ENCODE data around the gene NAGK.

The NAGK gene

GRCh38 chr2:71060871-71061270, 7.6 kb upstream of the NAGK start:
- H3K36me3 ChIP-seq (ENCODE audit: control insufficient read depth in 2 of 2, insufficient read depth in 1 of 2, low read length in 2 of 2): no peaks in the 10 kb centered on the region
- ChIA-PET CTCF (no interaction called here), POLR2A (no interaction called here)
- no peak overlapping the region for H3K27ac ChIP-seq (ENCODE audit: extremely low read depth, low read depth, low read length)
- TF ChIP-seq ZBTB11 (tag by site-specific recombination; conservative IDR thresholded peaks at IDR 0.05; ENCODE audit: low read depth): no peak
- TF ChIP-seq ZNF394 (tag by site-specific recombination; IDR thresholded peaks at IDR 0.05; ENCODE audit: borderline replicate concordance): no peak
- TF ChIP-seq ZNF654 (tag by site-specific recombination; IDR thresholded peaks at IDR 0.05; ENCODE audit: low read depth): no peak
- no peak for TF ChIP-seq ZNF843 (tag by site-specific recombination; IDR thresholded peaks at IDR 0.05)
- TF ChIP-seq ZNF830 (tag by site-specific recombination; IDR thresholded peaks at IDR 0.05; ENCODE audit: low read depth): no peak
- no peak for TF ChIP-seq ZNF513 (tag by site-specific recombination; IDR thresholded peaks at IDR 0.05)
- no peaks in the 10 kb centered on the region for H3K4me1 ChIP-seq (ENCODE audit: control insufficient read depth, insufficient read depth, low read length)
- H3K9me3 ChIP-seq (ENCODE audit: control insufficient read depth, insufficient read depth, low read depth, low read length): no peaks in the 10 kb centered on the region
- no peak overlapping the region for H3K4me3 ChIP-seq (ENCODE audit: low read depth, low read length)

- no peaks in the 10 kb centered on the region for H3K9me3 ChIP-seq (ENCODE audit: control insufficient read depth, insufficient read depth, low read depth, low read length)
- POLR2A ChIA-PET: no interaction called here
These were observed 5.2 kb upstream of the NAGK start for GRCh38 chr2:71063216-71063615.

More at GRCh38 chr2:71063216-71063615, 5.2 kb upstream of the NAGK start:
- TF ChIP-seq ZNF692 (tag by site-specific recombination; IDR thresholded peaks at IDR 0.05) (no peak), ZBTB6 (tag by site-specific recombination; IDR thresholded peaks at IDR 0.05) (no peak), ZNF292 (tag by site-specific recombination; IDR thresholded peaks at IDR 0.05; ENCODE audit: borderline replicate concordance, low read depth) (no peak), BCL6B (tag by site-specific recombination; IDR thresholded peaks at IDR 0.05) (no peak), RBAK (tag by site-specific recombination; IDR thresholded peaks at IDR 0.05) (no peak), ZBTB48 (tag by site-specific recombination; IDR thresholded peaks at IDR 0.05) (no peak), ZNF629 (tag by site-specific recombination; IDR thresholded peaks at IDR 0.05) (no peak), AEBP2 (tag by site-specific recombination; IDR thresholded peaks at IDR 0.05; ENCODE audit: borderline replicate concordance) (no peak), PRDM6 (tag by site-specific recombination; IDR thresholded peaks at IDR 0.05) (no peak), GLIS1 (tag by site-specific recombination; IDR thresholded peaks at IDR 0.05) (no peak), ZNF561 (tag by site-specific recombination; IDR thresholded peaks at IDR 0.05; ENCODE audit: borderline replicate concordance) (no peak), BCL11A (tag by site-specific recombination; IDR thresholded peaks at IDR 0.05; ENCODE audit: low read depth) (no peak)
- no peak overlapping the region for H3K4me3 ChIP-seq (ENCODE audit: low read depth, low read length)
- H3K36me3 ChIP-seq (ENCODE audit: control insufficient read depth in 2 of 2, insufficient read depth in 1 of 2, low read length in 2 of 2): no peaks in the 10 kb centered on the region
- H3K4me1 ChIP-seq (ENCODE audit: control insufficient read depth, insufficient read depth, low read length): no peaks in the 10 kb centered on the region; the same call in 1 of the 2 replicates
- H3K27ac ChIP-seq (ENCODE audit: extremely low read depth, low read depth, low read length): no peak overlapping the region
- CTCF ChIA-PET: no interaction called here
